Effector memory CD8-positive, alpha-beta T cell (primary cell): ENCODE measurements around the gene TM4SF5.

Experiments
- ATAC-seq: fragments of 150-1000 bp; cut with Tn5 transposase; replicated peaks from 2 replicates; pipeline ENCODE4 v1.10.0; 2021; ENCODE audit warnings: mild to moderate bottlenecking, moderate library complexity
- DNase-seq, 3 experiments: peaks; one replicate each; pipeline ENCODE4 v3.0.0; 2021
- H3K27ac Mint-ChIP-seq, 2 donors: one replicate each; pipeline ENCODE4 v1.8.0; 2022; ENCODE audit warnings: mild to moderate bottlenecking in 2 of 2, mixed read lengths in 2 of 2, moderate library complexity in 2 of 2
- H3K27me3 Mint-ChIP-seq, 2 donors: one replicate each; pipeline ENCODE4 v1.8.0; 2022; ENCODE audit warnings: mixed read lengths in 2 of 2
- H3K36me3 Mint-ChIP-seq: one replicate; pipeline ENCODE4 v1.8.0; 2022; ENCODE audit warnings: mild to moderate bottlenecking, moderate library complexity, mixed read lengths; ENCODE audit not compliant: insufficient read depth
- H3K4me1 Mint-ChIP-seq, 2 donors: one replicate each; pipeline ENCODE4 v1.8.0; 2022; ENCODE audit warnings: low read depth in 2 of 2, mixed read lengths in 2 of 2
- H3K4me3 Mint-ChIP-seq, 2 donors: one replicate each; pipeline ENCODE4 v1.8.0; 2022; ENCODE audit warnings: mild to moderate bottlenecking in 2 of 2, mixed read lengths in 2 of 2, moderate library complexity in 2 of 2
- H3K9me3 Mint-ChIP-seq, 2 donors: one replicate each; pipeline ENCODE4 v1.8.0; 2022; ENCODE audit warnings: mixed read lengths in 2 of 2

The TM4SF5 gene

DNA sequence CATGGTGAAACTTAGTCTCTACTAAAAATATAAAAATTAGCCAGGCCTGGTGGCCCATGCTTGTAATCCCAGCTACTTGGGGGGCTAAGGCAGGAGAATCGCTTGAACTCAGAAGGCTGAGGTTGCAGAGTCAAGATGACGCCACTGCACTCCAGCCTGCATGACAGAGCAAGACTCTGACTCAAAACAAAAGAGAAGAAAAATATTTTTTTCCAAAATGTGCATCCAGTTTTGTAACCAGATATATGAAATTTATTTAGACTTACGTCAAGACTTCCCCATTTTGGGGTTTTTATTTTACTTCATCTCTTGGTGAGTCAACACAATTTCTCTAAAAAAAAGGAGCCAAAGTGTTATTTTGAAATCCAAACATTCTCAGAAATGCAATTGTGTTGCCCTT, 5.5 kb upstream of the TM4SF5 start:
- Mint-ChIP-seq H3K36me3 (peaks cover 6% of the 10 kb centered on the region), H3K9me3 (no peaks in the 10 kb centered on the region), H3K27ac (peak overlapping the region in 1 of 2 donors; percentile 8), H3K4me1 (no peaks in the 10 kb centered on the region), H3K27me3 (peaks cover 8 to 15% of the 10 kb centered on the region in 2 donors), H3K4me3 (no peak overlapping the region)
- no peak for DNase-seq
- no peak for ATAC-seq

DNA sequence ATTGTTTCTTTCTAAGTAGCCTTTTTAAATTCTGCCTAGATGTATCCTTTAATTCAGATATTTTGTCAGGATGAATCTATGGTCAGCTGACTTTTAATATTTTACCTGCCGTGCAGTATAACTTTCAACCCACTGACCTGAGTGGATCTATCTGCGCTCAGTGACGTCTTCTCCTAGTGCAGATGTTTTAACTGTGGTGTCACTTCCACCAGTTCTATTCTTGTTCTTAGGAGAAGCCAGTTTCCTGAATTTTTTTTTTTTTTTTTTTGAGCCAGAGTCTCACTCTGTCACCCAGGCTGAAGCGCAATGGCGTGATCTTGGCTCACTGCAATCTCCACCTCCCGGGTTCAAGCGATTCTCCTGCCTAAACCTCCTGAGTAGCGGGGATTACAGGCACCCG, 5.0 kb upstream of the TM4SF5 start:
- ATAC-seq (no peak), DNase-seq (no peak)
- H3K27ac Mint-ChIP-seq, result no peak overlapping the region
- H3K9me3 Mint-ChIP-seq, result no peaks in the 10 kb centered on the region
- no peak overlapping the region for H3K4me3 Mint-ChIP-seq
- peaks cover 8 to 20% of the 10 kb centered on the region in 2 donors for H3K27me3 Mint-ChIP-seq
- H3K4me1 Mint-ChIP-seq, result peaks cover 1 to 3% of the 10 kb centered on the region in 2 donors
- peaks cover 6% of the 10 kb centered on the region for H3K36me3 Mint-ChIP-seq

DNA sequence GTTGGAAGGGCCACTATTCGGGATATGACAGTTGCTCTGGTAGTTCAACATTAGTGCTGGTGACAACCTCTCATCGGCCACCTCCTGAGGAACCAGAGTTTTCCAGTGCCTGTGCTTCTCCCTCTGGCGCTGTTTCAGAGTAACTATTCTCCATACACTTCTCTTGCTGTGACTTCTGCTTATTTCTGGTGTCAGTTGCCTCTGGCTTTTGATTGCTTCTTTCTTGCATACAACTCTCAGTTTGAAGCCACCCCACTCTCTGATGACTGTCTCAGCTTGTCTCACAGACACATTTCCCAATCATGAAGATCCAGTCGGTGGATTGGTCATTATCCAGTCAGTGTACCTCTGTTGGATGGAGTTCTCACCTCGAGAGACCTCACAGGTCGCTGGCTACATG, 3.4 kb upstream of the TM4SF5 start:
- ATAC-seq, result no peak
- Mint-ChIP-seq H3K4me1 (peaks cover 5 to 6% of the 10 kb centered on the region in 2 donors), H3K27ac (no peak overlapping the region)

DNA sequence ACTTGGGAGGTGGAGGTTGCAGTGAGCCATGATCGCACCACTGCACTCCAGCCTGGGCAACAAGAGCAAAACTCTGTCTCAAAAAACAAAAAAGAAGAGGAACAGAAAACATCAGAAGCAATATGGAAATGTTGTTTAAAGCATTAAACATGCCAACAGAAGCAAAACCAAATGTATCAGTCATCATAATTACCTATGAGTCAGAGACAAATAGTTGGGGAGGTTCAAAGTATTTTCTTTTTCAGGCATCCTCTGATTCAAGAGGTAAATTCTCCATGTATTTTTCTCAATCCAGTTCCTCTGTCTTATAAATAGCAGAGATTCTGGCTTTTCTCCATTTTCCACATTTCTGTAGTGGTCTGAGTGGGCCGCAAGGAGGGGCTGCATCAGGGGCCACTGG, 2.1 kb upstream of the TM4SF5 start:
- Mint-ChIP-seq H3K4me3 (no peak overlapping the region), H3K4me1 (peaks cover 5 to 6% of the 10 kb centered on the region in 2 donors), H3K27me3 (peaks cover 17 to 40% of the 10 kb centered on the region in 2 donors), H3K36me3 (peaks cover 6% of the 10 kb centered on the region), H3K9me3 (no peaks in the 10 kb centered on the region), H3K27ac (no peak overlapping the region)
- no peak for DNase-seq
- no peak for ATAC-seq

More for the DNA sequence above, 3.4 kb upstream of the TM4SF5 start:
- Mint-ChIP-seq H3K9me3 (no peaks in the 10 kb centered on the region), H3K4me3 (no peak overlapping the region), H3K36me3 (peaks cover 6% of the 10 kb centered on the region), H3K27me3 (peaks cover 10 to 30% of the 10 kb centered on the region in 2 donors)
- DNase-seq, result no peak

DNA sequence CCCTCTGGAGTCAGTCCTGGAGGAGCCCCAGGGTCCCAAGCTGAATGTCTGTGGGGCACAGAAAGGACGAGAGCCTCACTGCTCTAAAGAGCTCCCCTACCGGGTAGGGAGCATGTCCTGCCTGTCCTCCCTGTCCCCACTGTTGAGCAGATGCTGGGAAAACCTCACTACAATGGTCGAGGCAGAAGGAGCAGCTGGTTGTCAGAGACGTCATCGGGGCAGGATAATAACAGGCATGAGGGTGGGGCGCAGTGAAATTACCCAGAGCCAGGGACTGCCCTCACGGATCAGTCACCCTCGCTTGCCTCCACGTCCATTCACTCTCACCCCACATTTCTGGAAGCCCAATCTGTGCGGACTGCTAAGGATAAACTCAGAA, 538 bp downstream of the TM4SF5 start:
- peaks cover 17 to 40% of the 10 kb centered on the region in 2 donors for H3K27me3 Mint-ChIP-seq
- no peak for DNase-seq
- peaks cover 5 to 6% of the 10 kb centered on the region in 2 donors for H3K4me1 Mint-ChIP-seq
- no peak for ATAC-seq
- H3K9me3 Mint-ChIP-seq, result no peaks in the 10 kb centered on the region
- H3K27ac Mint-ChIP-seq, result no peak overlapping the region
- no peak overlapping the region for H3K4me3 Mint-ChIP-seq
- peaks cover 4% of the 10 kb centered on the region for H3K36me3 Mint-ChIP-seq

DNA sequence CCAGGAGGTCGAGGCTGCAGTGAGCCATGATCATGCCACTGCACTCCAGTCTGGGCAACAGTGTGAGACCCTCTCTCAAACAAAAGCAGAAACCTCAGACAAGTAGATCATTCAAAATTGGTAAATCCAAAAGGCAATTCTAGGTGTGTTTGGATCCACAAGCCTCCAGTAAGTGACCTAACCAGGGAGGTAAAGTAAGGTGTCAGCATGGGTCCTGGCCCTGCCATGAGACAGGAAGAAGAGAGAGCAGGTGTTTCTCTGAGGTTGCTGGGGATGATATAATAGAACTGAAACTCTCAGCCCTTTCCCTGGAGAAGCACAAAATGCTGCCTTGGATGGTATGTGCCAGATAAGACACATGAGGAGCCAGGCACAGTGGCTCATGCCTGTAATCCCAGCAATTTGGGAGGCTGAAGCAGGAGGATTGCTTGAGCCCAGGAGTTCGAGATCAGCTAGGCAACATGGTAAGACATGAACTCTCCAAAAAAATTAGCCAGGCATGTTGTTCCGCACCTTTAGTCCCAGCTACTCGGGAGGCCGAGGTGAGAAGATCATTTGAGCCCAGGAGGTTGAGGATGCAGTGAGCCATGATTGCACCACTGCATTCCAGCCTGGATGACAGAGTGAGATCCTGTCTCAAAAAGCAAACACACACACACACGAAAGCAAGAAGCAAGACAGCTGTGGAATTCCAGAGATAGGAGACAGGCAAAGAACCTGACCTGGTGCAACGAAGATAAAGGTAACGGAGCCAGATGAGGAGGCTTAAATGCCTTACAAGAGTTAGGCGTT, 6.5 kb downstream of the TM4SF5 start:
- no peaks in the 10 kb centered on the region for H3K36me3 Mint-ChIP-seq
- peak overlapping the region in 1 of 2 donors; percentile 6 for H3K27ac Mint-ChIP-seq
- DNase-seq (no peak), ATAC-seq (no peak)
- peaks cover 32 to 38% of the 10 kb centered on the region in 2 donors for H3K27me3 Mint-ChIP-seq
- H3K9me3 Mint-ChIP-seq, result no peaks in the 10 kb centered on the region
- H3K4me3 Mint-ChIP-seq, result no peak overlapping the region
- peaks cover 3 to 4% of the 10 kb centered on the region in 2 donors for H3K4me1 Mint-ChIP-seq

DNA sequence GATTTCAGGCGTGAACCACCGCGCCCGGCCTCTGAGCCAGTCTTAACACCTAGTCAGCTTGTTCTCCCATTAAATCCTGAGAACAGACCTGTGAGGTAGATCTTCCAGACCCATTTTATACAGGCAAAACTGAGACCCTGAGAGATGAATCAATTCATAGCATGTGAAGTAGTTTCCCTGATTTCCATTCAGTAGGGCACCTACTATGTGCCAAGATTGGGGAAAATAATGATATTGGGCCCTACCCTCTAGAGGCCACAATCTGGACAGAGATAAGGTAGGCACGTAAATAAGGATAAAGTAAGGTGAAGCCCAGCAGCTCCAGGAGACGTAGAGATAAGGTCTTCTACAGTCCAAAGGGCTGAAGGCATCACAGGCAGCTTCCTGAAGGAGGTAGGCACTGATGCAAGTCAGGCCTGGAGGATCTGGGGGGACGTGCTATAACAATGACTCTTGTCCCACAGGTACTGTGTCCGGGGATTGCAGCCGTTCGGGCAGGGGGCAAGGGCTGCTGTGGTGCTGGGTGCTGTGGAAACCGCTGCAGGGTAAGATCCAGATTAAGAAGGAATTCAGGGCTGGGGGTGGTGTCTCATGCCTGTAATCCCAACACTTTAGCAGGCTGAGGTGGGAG, 8.8 kb downstream of the TM4SF5 start:
- Mint-ChIP-seq H3K27ac (no peak overlapping the region), H3K4me1 (peaks cover 4 to 5% of the 10 kb centered on the region in 2 donors), H3K36me3 (no peaks in the 10 kb centered on the region), H3K4me3 (no peak overlapping the region), H3K27me3 (peaks cover 34 to 49% of the 10 kb centered on the region in 2 donors), H3K9me3 (no peaks in the 10 kb centered on the region)
- ATAC-seq, result no peak
- no peak for DNase-seq

DNA sequence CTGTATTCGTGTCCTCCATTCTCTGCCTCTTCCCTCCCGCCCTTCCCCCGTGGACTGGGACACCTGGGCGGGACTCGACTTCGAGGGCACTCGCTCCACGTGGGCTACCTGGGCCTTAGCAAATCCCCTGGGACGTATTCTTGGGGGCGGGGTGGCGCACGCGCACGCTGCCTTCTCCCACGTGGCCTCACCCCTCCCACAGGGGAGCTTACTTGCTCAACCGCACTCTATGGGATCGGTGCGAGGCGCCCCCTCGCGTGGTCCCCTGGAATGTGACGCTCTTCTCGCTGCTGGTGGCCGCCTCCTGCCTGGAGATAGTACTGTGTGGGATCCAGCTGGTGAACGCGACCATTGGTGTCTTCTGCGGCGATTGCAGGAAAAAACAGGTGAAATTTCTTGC, 11.0 kb downstream of the TM4SF5 start:
- no peak overlapping the region for H3K27ac Mint-ChIP-seq
- H3K36me3 Mint-ChIP-seq, result no peaks in the 10 kb centered on the region
- ATAC-seq (peak; percentile 24), DNase-seq (no peak)
- peaks cover 47 to 71% of the 10 kb centered on the region in 2 donors for H3K27me3 Mint-ChIP-seq
- H3K4me3 Mint-ChIP-seq, result no peak overlapping the region
- no peaks in the 10 kb centered on the region for H3K9me3 Mint-ChIP-seq
- H3K4me1 Mint-ChIP-seq, result peaks cover 9 to 15% of the 10 kb centered on the region in 2 donors

DNA sequence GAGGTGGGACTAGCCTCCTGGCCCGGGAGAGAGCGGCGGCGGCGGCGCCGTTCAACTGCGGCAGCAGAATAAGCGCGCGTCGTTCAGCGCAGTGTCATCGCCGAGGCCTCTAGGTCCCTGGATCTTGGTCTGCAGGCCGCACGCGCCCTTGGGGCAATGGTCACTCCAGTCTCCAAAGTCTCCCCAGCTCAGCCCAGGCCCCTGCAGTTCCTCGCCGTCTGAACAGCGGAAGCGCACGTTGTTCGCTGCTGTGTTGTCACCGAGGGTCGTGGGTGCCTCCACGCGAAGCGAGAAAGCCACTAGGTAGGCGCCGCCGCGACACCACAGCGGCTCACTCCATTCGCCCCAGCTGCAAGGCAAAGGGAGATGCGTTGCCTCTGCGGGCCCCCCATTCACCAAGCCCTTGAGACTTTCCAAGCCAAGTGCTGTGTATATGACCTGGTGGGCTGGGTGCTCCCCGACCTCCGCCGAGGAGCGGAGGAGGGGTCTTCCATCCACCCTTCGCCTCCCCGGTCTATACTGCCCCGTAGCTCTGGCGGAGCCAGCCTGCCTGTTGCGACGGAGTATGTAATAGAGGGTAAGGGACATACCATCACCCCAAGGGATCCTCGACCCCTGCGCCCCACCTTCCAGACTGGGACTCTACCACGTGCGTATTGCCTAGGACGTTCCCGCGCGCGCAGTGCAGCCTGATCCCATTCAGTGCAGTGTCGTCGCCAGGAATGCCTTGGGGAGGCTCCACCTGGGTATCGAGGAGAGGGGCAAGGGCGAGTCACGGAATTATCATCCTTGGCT, 13.8 kb downstream of the TM4SF5 start:
- no peak for ATAC-seq
- Mint-ChIP-seq H3K27ac (no peak overlapping the region), H3K4me3 (peak overlapping the region; percentile 31 to 33), H3K4me1 (peaks cover 15 to 18% of the 10 kb centered on the region in 2 donors), H3K36me3 (peaks cover 4% of the 10 kb centered on the region), H3K27me3 (peaks cover 36 to 64% of the 10 kb centered on the region in 2 donors), H3K9me3 (no peaks in the 10 kb centered on the region)
- DNase-seq, result no peak

DNA sequence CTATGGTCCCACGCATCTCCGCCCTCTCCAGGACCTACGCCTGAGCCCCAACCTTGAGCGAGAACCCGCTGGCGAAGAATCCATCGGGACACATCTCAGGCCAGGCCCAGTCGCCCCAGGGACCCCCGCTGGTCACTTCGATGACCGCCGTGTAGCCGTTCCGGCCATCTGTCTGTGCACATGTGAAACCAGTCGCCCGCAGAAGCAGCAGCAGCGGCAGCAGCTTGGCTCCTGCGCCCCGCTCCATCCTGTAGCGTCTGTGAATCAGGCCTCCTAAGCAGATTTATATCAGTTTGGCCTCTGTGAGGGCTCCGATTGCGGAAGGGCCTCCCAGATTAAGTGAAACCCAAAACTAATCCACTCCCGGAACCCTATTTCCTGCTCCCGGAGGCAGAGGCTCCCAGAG, 14.4 kb downstream of the TM4SF5 start, which contains the start of gene VMO1:
Gene VMO1 (minus strand): TSS at position 259 of the 406 bp plus-strand sequence. CDS start 12 bp downstream, at position 247.
- peaks cover 32 to 58% of the 10 kb centered on the region in 2 donors for H3K27me3 Mint-ChIP-seq
- no peak for ATAC-seq
- peaks cover 19 to 21% of the 10 kb centered on the region in 2 donors for H3K4me1 Mint-ChIP-seq
- no peak for DNase-seq
- peak within 1 kb of the TSS; percentile 31 to 33 for H3K4me3 Mint-ChIP-seq
- H3K9me3 Mint-ChIP-seq, result no peaks in the 10 kb centered on the region
- peaks cover 5% of the 10 kb centered on the region for H3K36me3 Mint-ChIP-seq
- H3K27ac Mint-ChIP-seq, result no peak within 1 kb of the TSS

DNA sequence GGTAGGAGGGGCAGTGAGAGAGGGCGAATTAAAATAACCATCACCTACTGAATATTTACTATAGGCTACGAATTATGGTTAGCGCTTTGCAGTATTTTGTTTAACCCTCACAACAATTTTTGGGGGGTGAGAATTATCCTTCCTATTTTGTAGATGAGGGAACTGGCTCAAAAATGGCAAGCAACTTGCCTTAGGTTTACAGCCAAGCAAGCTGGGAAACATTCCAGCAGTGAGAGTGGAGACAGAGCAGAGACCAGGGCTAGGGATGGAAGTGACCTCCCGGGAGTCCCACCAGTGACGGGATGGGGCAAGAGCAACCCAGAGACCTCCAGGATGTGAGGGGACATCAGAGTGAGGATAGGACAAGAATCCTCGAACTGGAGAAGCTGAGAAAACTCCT, 14.8 kb downstream of the TM4SF5 start:
- no peak overlapping the region for H3K27ac Mint-ChIP-seq
- H3K4me3 Mint-ChIP-seq, result peak overlapping the region in 1 of 2 donors; percentile 24
- DNase-seq (no peak), ATAC-seq (no peak)
- peaks cover 19 to 21% of the 10 kb centered on the region in 2 donors for H3K4me1 Mint-ChIP-seq
- H3K36me3 Mint-ChIP-seq, result peaks cover 5% of the 10 kb centered on the region
- H3K9me3 Mint-ChIP-seq, result no peaks in the 10 kb centered on the region
- H3K27me3 Mint-ChIP-seq, result peaks cover 32 to 58% of the 10 kb centered on the region in 2 donors

DNA sequence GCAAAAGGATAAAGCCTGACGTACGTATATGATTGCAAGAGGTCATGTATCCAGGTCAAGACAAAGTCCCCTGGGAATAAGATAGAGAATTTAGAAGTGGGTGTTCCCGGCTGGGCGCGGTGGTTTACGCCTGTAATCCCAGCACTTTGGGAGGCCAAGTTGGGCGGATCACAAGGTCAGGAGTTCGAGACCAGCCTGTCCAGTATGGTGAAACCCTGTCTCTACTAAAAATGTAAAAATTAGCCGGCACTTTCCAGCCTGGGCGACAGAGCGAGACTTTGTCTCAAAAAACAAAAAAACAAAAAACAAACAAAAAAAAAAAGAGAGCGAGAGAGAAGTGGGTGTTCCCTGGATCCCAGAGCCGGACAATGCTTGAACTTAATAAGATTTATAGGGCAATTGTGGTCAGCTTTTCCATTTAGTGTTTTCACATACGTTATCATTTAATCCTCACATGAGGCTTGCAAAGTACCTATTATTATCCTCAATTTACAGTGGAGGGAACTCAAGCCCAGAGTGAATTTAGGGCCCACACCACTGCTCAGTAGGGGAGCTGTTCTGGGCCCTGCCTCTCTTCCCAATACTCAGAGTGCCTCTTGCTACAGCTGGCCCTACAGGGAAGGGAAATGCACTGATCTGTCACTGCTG, 16.6 kb downstream of the TM4SF5 start:
- Mint-ChIP-seq H3K4me1 (peaks cover 14 to 18% of the 10 kb centered on the region in 2 donors), H3K36me3 (peaks cover 5% of the 10 kb centered on the region), H3K9me3 (no peaks in the 10 kb centered on the region), H3K27me3 (peaks cover 23 to 46% of the 10 kb centered on the region in 2 donors), H3K4me3 (peak overlapping the region; percentile 66 to 91), H3K27ac (peak overlapping the region; percentile 38 to 75)
- DNase-seq, result no peak
- no peak for ATAC-seq
